ENCODE data around the gene RAI1. TPM values are rescaled to one million over a fixed set of nuclear protein-coding genes. Genes with fewer than 3 reads are reported as not detected.

Gene RAI1
- total and polyA plus RNA-seq, 2 experiments from 2014 or later: 0.87 to 0.89 TPM

GRCh38 chr17:17805575-17805974 is 124.3 kb downstream of the RAI1 start (continued):
- no peak for TF ChIP-seq ZNF462 (CRISPR knock-in tag; IDR thresholded peaks at IDR 0.05)
- no peak for TF ChIP-seq JUNB (IDR thresholded peaks at IDR 0.05; ENCODE audit: unreplicated experiment)
- TF ChIP-seq, protein P1, sequence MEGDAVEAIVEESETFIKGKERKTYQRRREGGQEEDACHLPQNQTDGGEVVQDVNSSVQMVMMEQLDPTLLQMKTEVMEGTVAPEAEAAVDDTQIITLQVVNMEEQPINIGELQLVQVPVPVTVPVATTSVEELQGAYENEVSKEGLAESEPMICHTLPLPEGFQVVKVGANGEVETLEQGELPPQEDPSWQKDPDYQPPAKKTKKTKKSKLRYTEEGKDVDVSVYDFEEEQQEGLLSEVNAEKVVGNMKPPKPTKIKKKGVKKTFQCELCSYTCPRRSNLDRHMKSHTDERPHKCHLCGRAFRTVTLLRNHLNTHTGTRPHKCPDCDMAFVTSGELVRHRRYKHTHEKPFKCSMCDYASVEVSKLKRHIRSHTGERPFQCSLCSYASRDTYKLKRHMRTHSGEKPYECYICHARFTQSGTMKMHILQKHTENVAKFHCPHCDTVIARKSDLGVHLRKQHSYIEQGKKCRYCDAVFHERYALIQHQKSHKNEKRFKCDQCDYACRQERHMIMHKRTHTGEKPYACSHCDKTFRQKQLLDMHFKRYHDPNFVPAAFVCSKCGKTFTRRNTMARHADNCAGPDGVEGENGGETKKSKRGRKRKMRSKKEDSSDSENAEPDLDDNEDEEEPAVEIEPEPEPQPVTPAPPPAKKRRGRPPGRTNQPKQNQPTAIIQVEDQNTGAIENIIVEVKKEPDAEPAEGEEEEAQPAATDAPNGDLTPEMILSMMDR (conservative IDR thresholded peaks at IDR 0.05; ENCODE audit: low read depth in 2 of 2): no peak
- no peak for TF ChIP-seq CREB1 (CRISPR knock-in tag; IDR thresholded peaks at IDR 0.05; ENCODE audit: low read depth)
- TF ChIP-seq ETS1 (IDR thresholded peaks at IDR 0.05): no peak
- TF ChIP-seq STAT1 (IDR thresholded peaks at IDR 0.05; ENCODE audit: unreplicated experiment): no peak

DNA sequence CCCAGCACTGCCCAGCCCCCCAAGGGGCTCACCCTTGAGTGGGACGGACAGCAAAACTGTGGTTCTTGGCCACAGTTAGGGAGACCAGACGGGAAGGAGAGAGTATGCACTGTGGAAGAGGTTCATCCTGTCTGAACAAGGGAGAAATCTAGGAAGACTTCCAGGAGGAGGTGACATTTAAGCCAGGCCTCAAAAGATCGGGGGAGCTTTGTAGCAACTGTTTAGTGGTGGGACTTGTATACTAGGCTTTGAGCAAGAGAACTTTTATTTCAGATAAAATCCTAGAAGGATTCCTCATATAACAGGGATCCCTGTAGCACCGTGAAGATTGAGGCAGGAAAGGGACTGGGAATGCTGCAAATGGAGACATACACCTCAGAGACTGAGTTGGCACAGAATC is 124.8 kb downstream of the RAI1 start:
- H3K27me3 Mint-ChIP-seq (ENCODE audit: insufficient read depth, low read depth, poor library complexity): peaks cover 29% of the 10 kb centered on the region
- TF ChIP-seq ZNF114 (CRISPR knock-in tag; IDR thresholded peaks at IDR 0.05): no peak
- TF ChIP-seq, protein P2, sequence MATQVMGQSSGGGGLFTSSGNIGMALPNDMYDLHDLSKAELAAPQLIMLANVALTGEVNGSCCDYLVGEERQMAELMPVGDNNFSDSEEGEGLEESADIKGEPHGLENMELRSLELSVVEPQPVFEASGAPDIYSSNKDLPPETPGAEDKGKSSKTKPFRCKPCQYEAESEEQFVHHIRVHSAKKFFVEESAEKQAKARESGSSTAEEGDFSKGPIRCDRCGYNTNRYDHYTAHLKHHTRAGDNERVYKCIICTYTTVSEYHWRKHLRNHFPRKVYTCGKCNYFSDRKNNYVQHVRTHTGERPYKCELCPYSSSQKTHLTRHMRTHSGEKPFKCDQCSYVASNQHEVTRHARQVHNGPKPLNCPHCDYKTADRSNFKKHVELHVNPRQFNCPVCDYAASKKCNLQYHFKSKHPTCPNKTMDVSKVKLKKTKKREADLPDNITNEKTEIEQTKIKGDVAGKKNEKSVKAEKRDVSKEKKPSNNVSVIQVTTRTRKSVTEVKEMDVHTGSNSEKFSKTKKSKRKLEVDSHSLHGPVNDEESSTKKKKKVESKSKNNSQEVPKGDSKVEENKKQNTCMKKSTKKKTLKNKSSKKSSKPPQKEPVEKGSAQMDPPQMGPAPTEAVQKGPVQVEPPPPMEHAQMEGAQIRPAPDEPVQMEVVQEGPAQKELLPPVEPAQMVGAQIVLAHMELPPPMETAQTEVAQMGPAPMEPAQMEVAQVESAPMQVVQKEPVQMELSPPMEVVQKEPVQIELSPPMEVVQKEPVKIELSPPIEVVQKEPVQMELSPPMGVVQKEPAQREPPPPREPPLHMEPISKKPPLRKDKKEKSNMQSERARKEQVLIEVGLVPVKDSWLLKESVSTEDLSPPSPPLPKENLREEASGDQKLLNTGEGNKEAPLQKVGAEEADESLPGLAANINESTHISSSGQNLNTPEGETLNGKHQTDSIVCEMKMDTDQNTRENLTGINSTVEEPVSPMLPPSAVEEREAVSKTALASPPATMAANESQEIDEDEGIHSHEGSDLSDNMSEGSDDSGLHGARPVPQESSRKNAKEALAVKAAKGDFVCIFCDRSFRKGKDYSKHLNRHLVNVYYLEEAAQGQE (IDR thresholded peaks at IDR 0.05; ENCODE audit: unreplicated experiment): no peak
- TF ChIP-seq, protein P1 (conservative IDR thresholded peaks at IDR 0.05; ENCODE audit: low read depth in 2 of 2): no peak
- no peak for TF ChIP-seq STAT1 (IDR thresholded peaks at IDR 0.05; ENCODE audit: unreplicated experiment)
- no peak for TF ChIP-seq EZH2phosphoT487 (IDR thresholded peaks at IDR 0.05; ENCODE audit: unreplicated experiment)

More for the DNA sequence above, 124.8 kb downstream of the RAI1 start:
- Mint-ChIP-seq H3K27ac (no peak overlapping the region), H3K4me3 (no peak overlapping the region), H3K4me1 (peaks cover 8% of the 10 kb centered on the region; the same call in 2 of the 3 replicates), H3K9me3 (no peaks in the 10 kb centered on the region; the same call in 2 of the 3 replicates), H3K36me3 (ENCODE audit: low read depth) (no peaks in the 10 kb centered on the region)
- no peak overlapping the region for H3K4me2 ChIP-seq
- no peaks in the 10 kb centered on the region for H3K9me2 ChIP-seq (ENCODE audit: insufficient read depth)
- H2AFZ ChIP-seq: no peak overlapping the region
- 0 out of 2 replicates have a peak, but pooled peaks cover 3% of the 10 kb centered on the region for H3F3A ChIP-seq (replicated peaks; ENCODE audit: low read depth)
- H3K4me3 ChIP-seq: no peak overlapping the region
- peaks cover 26% of the 10 kb centered on the region for H3K27me3 ChIP-seq (ENCODE audit: insufficient read depth)
- no peak for DNase-seq (ENCODE audit: low spot score)
- H3K79me2 ChIP-seq (replicated peaks; ENCODE audit: insufficient read depth): no peaks in the 10 kb centered on the region
- H3K4me1 ChIP-seq (ENCODE audit: insufficient read depth): peaks cover 8% of the 10 kb centered on the region; the same call in 1 of the 2 replicates
- no peak for ATAC-seq
- H4K20me1 ChIP-seq (replicated peaks; ENCODE audit: insufficient read depth): no peaks in the 10 kb centered on the region; the same call in 1 of the 2 replicates
- no peaks in the 10 kb centered on the region for H3K36me3 ChIP-seq (ENCODE audit: insufficient read depth)
- H3K27ac ChIP-seq (ENCODE audit: low read depth): no peak overlapping the region

Data from GM23338 (cell line).